NCI-H82 treated with DMSO at 0.1 percent for 48 hours (cell line): ENCODE data around the gene GRIN3A.
"Not testable (repeated sequence)": the region's sequence is repeated elsewhere in the genome, so short reads cannot be mapped to it uniquely, and the experiment has no call there.

Source experiments
- DNase-seq: peaks from one replicate; lab custom pipeline; 2025; ENCODE audit not compliant: unreplicated experiment; lab: John Stamatoyannopoulos, UW

The GRIN3A gene

GRCh38 chr9:101585740-101586139 lies 152.7 kb downstream of the GRIN3A start:
- DNase-seq, result no peak

GRCh38 chr9:101582553-101582952 lies 155.9 kb downstream of the GRIN3A start:
- no peak for DNase-seq

DNA sequence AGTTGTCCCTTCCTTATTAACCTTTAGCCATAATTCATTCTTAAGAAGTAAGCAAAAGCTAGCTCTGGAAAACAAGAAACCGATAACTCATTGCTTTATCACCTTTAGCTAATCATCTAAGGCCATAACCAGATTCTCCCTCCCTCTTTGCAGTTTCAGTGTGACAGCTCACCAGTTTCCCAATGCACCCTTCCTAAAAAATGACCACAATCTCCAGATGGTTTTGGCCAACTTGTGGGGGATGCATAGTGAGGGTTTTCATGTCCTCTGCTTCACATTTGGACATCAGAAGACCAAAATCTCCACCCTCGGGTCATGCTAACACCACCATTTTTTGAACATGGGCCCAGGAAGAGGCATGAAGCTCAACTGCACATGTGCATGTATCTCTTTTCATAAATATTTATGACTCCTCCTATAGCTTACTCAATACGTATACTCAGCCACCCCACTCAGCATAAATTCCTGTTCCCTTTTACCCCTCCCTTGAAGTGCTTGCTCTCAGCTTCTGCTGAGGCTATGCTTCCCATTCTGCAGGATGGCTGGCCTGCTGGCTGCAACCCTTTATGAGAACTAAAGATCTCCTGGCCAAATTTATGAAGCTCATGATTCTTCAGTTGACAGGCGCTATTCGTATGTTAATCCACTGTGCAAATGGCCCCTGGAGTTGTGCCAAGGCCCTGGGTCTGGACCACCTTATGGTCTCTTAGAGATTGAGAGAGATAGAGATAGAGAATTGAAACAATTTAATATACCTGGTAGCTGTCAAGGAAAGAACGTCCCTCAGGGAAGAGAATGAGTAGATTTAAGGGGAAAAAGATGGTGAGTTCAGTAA lies 158.5 kb downstream of the GRIN3A start:
- DNase-seq, result no peak

DNA sequence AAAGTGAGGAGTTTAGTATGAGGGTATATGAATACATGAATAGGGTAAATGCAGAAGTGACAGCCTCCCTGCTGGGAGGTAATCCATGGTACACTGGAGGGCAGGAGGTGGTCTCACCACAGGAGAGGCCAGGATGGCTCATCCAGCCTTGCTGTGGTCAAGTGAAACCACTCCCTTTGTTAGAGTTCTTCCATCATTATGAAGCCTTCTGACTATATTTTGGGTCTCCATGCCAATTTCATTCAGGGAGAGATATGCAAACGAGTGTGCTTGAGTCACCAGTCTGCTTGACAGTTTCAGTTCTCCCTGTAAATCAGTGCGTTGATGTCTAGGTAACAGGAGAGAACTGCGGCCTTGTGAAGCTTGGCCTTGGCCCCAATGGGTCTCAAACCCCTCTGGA lies 160.1 kb downstream of the GRIN3A start:
- no peak for DNase-seq

DNA sequence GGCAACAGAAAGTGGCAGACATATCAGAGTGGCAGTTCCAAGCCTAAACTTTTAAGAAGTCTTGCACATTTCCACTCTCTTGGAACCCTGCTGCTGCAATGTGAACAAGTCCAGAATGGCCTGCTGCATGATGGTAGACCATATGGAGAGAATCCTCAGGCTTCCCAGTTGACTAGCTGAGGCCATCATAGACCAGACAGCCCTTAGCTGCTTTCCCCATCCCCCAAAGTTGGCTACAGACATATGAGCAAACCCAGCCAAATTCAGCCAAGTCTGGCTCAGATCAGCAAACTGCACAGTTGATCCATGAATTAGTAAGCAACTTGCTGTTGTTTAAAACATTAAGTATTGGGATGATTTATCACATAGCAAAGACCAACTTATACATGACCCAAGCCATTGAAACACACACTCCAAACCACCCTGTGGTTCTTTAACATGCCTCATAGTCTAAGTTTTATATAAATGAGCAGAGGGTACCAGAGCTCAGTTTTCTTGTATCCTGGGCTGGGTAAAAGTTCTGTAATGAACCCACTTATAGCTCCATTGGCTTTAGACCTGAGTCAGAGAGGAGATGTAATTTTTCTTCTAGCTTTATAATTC lies 163.6 kb downstream of the GRIN3A start:
- no peak for DNase-seq

DNA sequence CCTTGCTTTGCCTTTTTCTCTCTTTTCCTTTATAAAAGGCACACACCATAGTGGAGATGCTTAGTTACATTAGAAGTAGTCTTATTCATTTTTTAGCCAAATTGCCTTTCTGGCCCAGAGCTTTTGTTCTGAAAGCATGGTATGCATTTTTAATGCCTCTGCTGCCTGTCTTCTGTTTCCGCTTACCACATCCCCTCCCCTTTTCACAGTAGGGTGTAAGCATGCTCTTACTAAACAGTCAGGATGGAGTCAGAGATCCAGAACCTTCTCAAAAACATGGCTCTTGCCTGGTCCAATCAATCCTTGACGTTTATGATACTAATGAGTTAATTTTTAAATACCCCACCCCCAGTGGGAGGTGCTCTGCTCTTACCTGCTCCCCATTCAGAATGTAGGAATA lies 166.1 kb downstream of the GRIN3A start:
- DNase-seq, result no peak

- no peak for DNase-seq
Measured at GRCh38 chr9:101571114-101571513, 167.3 kb downstream of the GRIN3A start.

- no peak for DNase-seq
Measured at GRCh38 chr9:101569741-101570501, 168.5 kb downstream of the GRIN3A start.

GRCh38 chr9:101567725-101568350 lies 170.6 kb downstream of the GRIN3A start:
- no peak for DNase-seq

DNA sequence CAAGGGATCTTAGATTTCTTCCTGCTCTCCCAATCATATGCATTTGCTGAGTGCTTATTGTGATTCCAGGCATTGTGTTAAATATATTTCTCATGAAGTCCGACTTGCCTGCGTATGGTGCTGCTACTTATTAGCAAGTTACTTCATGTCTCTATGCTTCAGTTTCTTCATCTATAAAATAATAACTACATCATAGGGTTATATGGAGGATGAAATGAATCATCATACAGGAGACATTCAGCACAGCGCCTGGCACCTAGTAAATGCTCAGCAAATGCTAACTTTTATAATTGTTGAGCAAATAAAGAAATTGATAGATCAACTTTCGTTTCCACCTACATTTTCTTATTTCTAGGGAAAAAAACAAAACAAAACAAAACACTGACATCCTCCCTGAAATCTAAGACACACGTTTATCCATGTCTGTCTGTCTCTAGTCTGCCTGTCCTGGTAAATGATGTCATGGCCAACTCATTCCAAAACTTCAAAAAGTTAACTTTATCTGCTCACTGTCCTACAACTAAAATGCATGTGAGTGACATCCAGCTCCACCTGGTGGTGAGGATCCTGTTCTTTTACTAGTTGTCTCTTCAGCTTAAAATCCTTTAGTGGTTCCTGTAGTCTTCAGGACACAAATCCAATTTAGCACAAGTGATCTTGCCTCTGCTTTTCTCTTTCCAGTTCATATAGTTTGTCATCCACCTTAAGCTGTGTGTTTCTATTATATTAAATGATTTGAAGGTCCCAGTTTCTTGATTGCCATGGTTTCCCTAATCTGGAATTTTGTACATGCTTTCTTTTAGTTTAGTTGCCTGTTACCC lies 171.3 kb downstream of the GRIN3A start:
- DNase-seq, result peak; percentile 18

GRCh38 chr9:101564252-101564651 lies 174.2 kb downstream of the GRIN3A start:
- no peak for DNase-seq

GRCh38 chr9:101562966-101563365 lies 175.5 kb downstream of the GRIN3A start:
- DNase-seq, result no peak

- no peak for DNase-seq
Measured at GRCh38 chr9:101561740-101562139, 176.7 kb downstream of the GRIN3A start.

GRCh38 chr9:101549472-101550098 lies 188.9 kb downstream of the GRIN3A start:
- DNase-seq, result not testable (repeated sequence)

DNA sequence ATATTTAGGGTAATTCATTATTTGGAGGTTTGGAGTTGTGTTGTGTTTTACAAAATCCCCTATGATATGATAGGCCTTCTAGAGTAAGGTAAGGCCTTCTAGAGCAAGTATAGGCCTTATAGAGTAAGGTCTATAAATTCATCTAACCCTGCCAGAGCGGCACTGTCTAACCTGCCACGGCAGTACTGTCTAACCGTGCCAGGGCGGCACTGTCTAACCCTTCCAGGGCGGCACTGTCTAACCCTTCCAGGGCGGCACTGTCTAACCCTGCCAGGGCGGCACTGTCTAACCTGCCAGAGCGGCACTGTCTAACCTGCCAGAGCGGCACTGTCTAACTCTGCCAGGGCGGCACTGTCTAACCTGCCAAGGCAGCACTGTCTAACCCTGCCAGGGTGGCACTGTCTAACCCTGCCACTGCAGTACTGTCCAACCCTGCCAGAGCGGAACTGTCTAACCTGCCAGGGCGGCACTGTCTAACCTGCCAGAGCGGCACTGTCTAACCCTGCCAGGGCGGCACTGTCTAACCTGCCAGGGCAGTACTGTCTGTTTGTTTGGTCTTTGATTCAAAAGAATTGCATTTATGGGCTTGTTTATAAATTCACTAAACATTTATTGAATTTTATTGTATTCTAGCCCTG lies 195.2 kb downstream of the GRIN3A start:
- DNase-seq, result no peak

DNA sequence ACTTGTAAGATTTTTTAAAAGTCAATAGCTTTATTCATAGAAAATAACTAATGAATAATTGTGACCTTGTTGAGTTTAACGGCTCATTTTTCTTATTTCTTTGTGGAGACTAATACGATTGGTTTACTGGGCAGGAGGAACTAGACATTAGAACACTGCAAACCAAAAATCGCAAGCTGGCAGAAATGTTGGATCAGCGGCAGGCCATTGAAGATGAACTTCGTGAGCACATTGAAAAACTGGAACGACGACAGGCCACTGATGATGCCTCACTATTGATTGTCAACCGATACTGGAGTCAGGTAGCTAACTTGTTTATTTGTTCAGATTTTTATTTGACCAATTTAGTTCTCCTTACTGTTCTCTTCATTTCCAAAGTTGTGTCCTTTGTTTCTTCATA lies 198.4 kb downstream of the GRIN3A start:
- no peak for DNase-seq

GRCh38 chr9:101536938-101537337 lies 201.5 kb downstream of the GRIN3A start:
- DNase-seq, result no peak

GRCh38 chr9:101536351-101536750 lies 202.1 kb downstream of the GRIN3A start:
- DNase-seq, result no peak

GRCh38 chr9:101533334-101534204 lies 204.9 kb downstream of the GRIN3A start, which contains the start of gene RNF20:
Gene RNF20 (plus strand): TSS chr9:101533853. CDS start chr9:101535424, 1,571 bp downstream.
- DNase-seq, result peak; percentile 95
